HepG2 (cell line): Measurements from ENCODE around the gene ABCG4. TPM values are rescaled to one million over a fixed set of nuclear protein-coding genes. Genes with fewer than 3 reads are reported as not detected.

Experiments
- ATAC-seq: fragments of 200-7000 bp; cut with Tn5 transposase; 3 replicates; pipeline ENCODE4 v1.9.1; 2020; ENCODE audit warnings: mild to moderate bottlenecking, moderate library complexity
- BruUV-seq: library from RNA; stranded (reverse); fragments of 400-500 nt; replicated peaks from 2 replicates; lab custom pipeline; 2021; lab: Mats Ljungman, UMichigan
- CTCF ChIA-PET: fragments of 300-600 bp; formaldehyde crosslinking; extraction: SDS; loops from one replicate; lab custom pipeline; 2021; ENCODE audit warnings: low total read pairs, inconsistent platforms, low intra/inter-chr PET ratio; lab: Yijun Ruan, JAX
- POLR2A ChIA-PET: fragments of 350-600 bp; sonication (Branson Sonifier 250); formaldehyde crosslinking; loops from one replicate; lab custom pipeline; 2020; ENCODE audit warnings: antibody characterized with exemption, inconsistent platforms; lab: Yijun Ruan, JAX
- DNase-seq: peaks from one replicate; pipeline ENCODE4 v3.0.0-alpha.2; 2015; ENCODE audit warnings: low spot score
- FAIRE-seq: peaks from 3 replicates; lab custom pipeline; 2011; peaks lifted over from hg19 to GRCh38; lab: Jason Lieb, UNC
- H2AFZ ChIP-seq: one replicate; pipeline ENCODE4 v1.6.1; 2011; ENCODE audit warnings: low read length, inconsistent platforms
- H3K27ac ChIP-seq: fragments of 300-600 bp; 3 replicates; pipeline ENCODE4 v1.8.0; 2011; ENCODE audit warnings: mixed run types, mild to moderate bottlenecking, mixed read lengths, low read length, inconsistent platforms; ENCODE audit not compliant: insufficient read depth; ENCODE audit errors: extremely low read length
- H3K27me3 ChIP-seq, 2 experiments: fragments of 200-600 bp in 1 of 2; 2 replicates in 1 of 2; 3 replicates in 1 of 2; pipeline versions ENCODE4 v1.6.0 to v1.8.0; 2011; ENCODE audit warnings: low read length in 2 of 2, mild to moderate bottlenecking in 2 of 2, moderate library complexity in 2 of 2, inconsistent platforms in 1 of 2; ENCODE audit not compliant: insufficient read depth in 2 of 2, control insufficient read depth in 1 of 2
- H3K36me3 ChIP-seq, 2 experiments: fragments of 200-600 bp in 1 of 2; replicated peaks in 1 of 2; 2 replicates in 1 of 2; 3 replicates in 1 of 2; pipeline versions ENCODE4 v1.5.1 to v1.8.0; 2011; ENCODE audit warnings: low read length in 2 of 2, inconsistent platforms in 1 of 2; ENCODE audit not compliant: insufficient read depth in 2 of 2, control insufficient read depth in 1 of 2
- H3K4me1 ChIP-seq: 2 replicates; pipeline ENCODE4 v1.5.1; 2012; ENCODE audit warnings: low read length, inconsistent platforms; ENCODE audit not compliant: insufficient read depth
- H3K4me2 ChIP-seq: 2 replicates; pipeline ENCODE4 v1.6.0; 2011; ENCODE audit warnings: low read depth, low read length, inconsistent platforms
- H3K4me3 ChIP-seq, 3 experiments: fragments of 200-600 bp in 1 of 3; sonication (generic), shearing (Covaris generic) in 1 of 3; replicated peaks in 1 of 3; 2 replicates each; pipeline ENCODE4 v1.5.1; 2011 to 2016; ENCODE audit warnings: low read length in 3 of 3, inconsistent platforms in 2 of 3, low read depth in 2 of 3, mild to moderate bottlenecking in 2 of 3, control low read depth in 1 of 3, mixed read lengths in 1 of 3; ENCODE audit not compliant: insufficient read depth in 1 of 3
- H3K79me2 ChIP-seq: one replicate; pipeline ENCODE4 v1.6.1; 2011; ENCODE audit warnings: low read length, inconsistent platforms; ENCODE audit not compliant: insufficient read depth
- H3K9ac ChIP-seq: 2 replicates; pipeline ENCODE4 v1.6.0; 2011; ENCODE audit warnings: mild to moderate bottlenecking, low read depth, low read length, inconsistent platforms; ENCODE audit not compliant: insufficient read depth
- H3K9me3 ChIP-seq: 2 replicates; pipeline ENCODE4 v1.5.1; 2012; ENCODE audit warnings: mild to moderate bottlenecking, low read length
- H4K20me1 ChIP-seq: 2 replicates; pipeline ENCODE4 v1.6.0; 2011; ENCODE audit warnings: inconsistent platforms, mild to moderate bottlenecking, low read length, moderate library complexity; ENCODE audit not compliant: insufficient read depth
- BRF2 ChIP-seq: sonication (generic); formaldehyde crosslinking; IDR thresholded peaks from 2 replicates; pipeline ENCODE4 v1.8.1; 2022; ENCODE audit warnings: mild to moderate bottlenecking, missing genetic modification reagents
- CBX5 ChIP-seq: sonication (generic); formaldehyde crosslinking; IDR thresholded peaks from 2 replicates; pipeline ENCODE4 v1.4.0; 2020; ENCODE audit warnings: missing genetic modification reagents, borderline replicate concordance
- CTCF ChIP-seq: sonication (generic); formaldehyde crosslinking; IDR thresholded peaks from 2 replicates; pipeline ENCODE4 v1.5.0; 2020; ENCODE audit warnings: mild to moderate bottlenecking, missing genetic modification reagents, moderate library complexity
- HNRNPL ChIP-seq: fragments of 200-400 bp; formaldehyde crosslinking; IDR thresholded peaks from 2 replicates; pipeline ENCODE4 v1.6.1; 2017; ENCODE audit warnings: mild to moderate bottlenecking, low read depth, low read length
- PATZ1 ChIP-seq: sonication (generic); formaldehyde crosslinking; IDR thresholded peaks from 2 replicates; pipeline ENCODE4 v1.4.0; 2020; ENCODE audit warnings: missing genetic modification reagents
- SMC3 ChIP-seq: IDR thresholded peaks from 2 replicates; pipeline ENCODE4 v1.6.1; 2011; ENCODE audit warnings: low read length, improper control_type of control experiment
- SP5 ChIP-seq: IDR thresholded peaks from 2 replicates; pipeline ENCODE4 v1.6.1; 2016; ENCODE audit warnings: low read depth, borderline replicate concordance
- ZNF75D ChIP-seq: sonication (generic); formaldehyde crosslinking; IDR thresholded peaks from 2 replicates; pipeline ENCODE4 v1.8.1; 2023; ENCODE audit warnings: missing genetic modification reagents, mild to moderate bottlenecking, borderline replicate concordance
- WGBS: methylation state at CpG from one replicate; pipeline ENCODE4 v1.1.6; 2017; ENCODE audit warnings: low lambda C conversion rate; 5-methylcytosine and 5-hydroxymethylcytosine counted together
- in situ Hi-C: cut with HindIII; loops from 2 replicates; pipeline ENCODE4 v1.10.0; 2017; ENCODE audit warnings: low pct_unique_long_range_greater_than_20kb; ENCODE audit not compliant: extremely low pct_ligation_motif_present
- intact Hi-C: fragments of 100-400 bp; cut with micrococcal nuclease; formaldehyde crosslinking; loops from one replicate; pipeline ENCODE4 v1.10.0; 2022; ENCODE audit not compliant: unreplicated experiment
- polyA plus RNA-seq, 8 experiments: library from polyadenylated mRNA; depleted of rRNA in 3 of 8; stranded (reverse) in 7 of 8; unstranded in 1 of 8; fragments of >200 nt; fragmentation: Illumina TruSeq in 4 of 8; extraction: Trizol in 4 of 8; gene quantifications; 2 replicates each; pipeline versions ENCODE4 v1.2.1 to v1.2.3, GENCODE V29; 2011 to 2016; ENCODE audit warnings: low read depth in 4 of 8, missing spikeins in 1 of 8, mixed read lengths in 1 of 8; ENCODE audit not compliant: insufficient read depth in 1 of 8
- total RNA-seq, 5 experiments: library from RNA; depleted of rRNA; stranded (reverse); fragments of >200 nt; fragmentation: Illumina TruSeq; extraction: Trizol; gene quantifications; 2 replicates each; pipeline ENCODE4 v1.2.3, GENCODE V29; 2016; ENCODE audit warnings: low read depth in 1 of 5
- TF ChIP-seq, protein P1 (sequence below): sonication (generic); formaldehyde crosslinking; IDR thresholded peaks from 2 replicates; pipeline ENCODE4 v1.5.1; 2020; ENCODE audit warnings: mild to moderate bottlenecking, missing genetic modification reagents, moderate library complexity
- TF ChIP-seq, protein P2 (sequence below): sonication (generic); formaldehyde crosslinking; IDR thresholded peaks from 2 replicates; pipeline ENCODE4 v1.9.0; 2022; ENCODE audit warnings: missing genetic modification reagents, mild to moderate bottlenecking, borderline replicate concordance

ABCG4 gene
- total and polyA plus RNA-seq, 2 of the 13 experiments (the other 11 are each of a cell fraction or from before 2014, with no cell fraction given), result not detected

- DNase-seq (peak; percentile 57), ATAC-seq (peak; percentile 89), FAIRE-seq (no peak)
- H3K27ac ChIP-seq, result no peak overlapping the region
- intact Hi-C loops, result loop anchor here (2.0 kb wide), 1 partner anchor 53 kb away; no protein-coding TSS in a partner anchor
- H2AFZ ChIP-seq, result no peak overlapping the region
- ChIA-PET CTCF (interaction anchor here (1.1 to 1.8 kb wide), 3 partner anchors 11 to 60 kb away, joined by 3 to 4 read pairs (median 3); a partner anchor contains a TSS), POLR2A (interaction anchor here (1.6 to 2.0 kb wide), 2 partner anchors 34 to 61 kb away, joined by 5 to 6 read pairs; partner anchors contain the start of gene HINFP)
- no peaks in the 10 kb centered on the region for H3K36me3 ChIP-seq
- BruUV-seq, result no TSS peak
- H3K27me3 ChIP-seq, result peaks cover 12 to 69% of the 10 kb centered on the region in 2 experiments
- WGBS, result 6% methylated on average over 8 of the region's 8 CpGs
- no peak overlapping the region for H3K4me2 ChIP-seq
- H3K9me3 ChIP-seq, result no peaks in the 10 kb centered on the region
- H3K4me3 ChIP-seq, result no peak overlapping the region
- H3K9ac ChIP-seq, result no peak overlapping the region
- no peaks in the 10 kb centered on the region for H3K79me2 ChIP-seq
- in situ Hi-C loops, result no loop called here
- H4K20me1 ChIP-seq, result no peaks in the 10 kb centered on the region
- 0 out of 2 replicates have a peak, but pooled peaks cover 4% of the 10 kb centered on the region for H3K4me1 ChIP-seq
- TF ChIP-seq ZNF75D (CRISPR knock-in tag), result no peak
- TF ChIP-seq, protein P1, sequence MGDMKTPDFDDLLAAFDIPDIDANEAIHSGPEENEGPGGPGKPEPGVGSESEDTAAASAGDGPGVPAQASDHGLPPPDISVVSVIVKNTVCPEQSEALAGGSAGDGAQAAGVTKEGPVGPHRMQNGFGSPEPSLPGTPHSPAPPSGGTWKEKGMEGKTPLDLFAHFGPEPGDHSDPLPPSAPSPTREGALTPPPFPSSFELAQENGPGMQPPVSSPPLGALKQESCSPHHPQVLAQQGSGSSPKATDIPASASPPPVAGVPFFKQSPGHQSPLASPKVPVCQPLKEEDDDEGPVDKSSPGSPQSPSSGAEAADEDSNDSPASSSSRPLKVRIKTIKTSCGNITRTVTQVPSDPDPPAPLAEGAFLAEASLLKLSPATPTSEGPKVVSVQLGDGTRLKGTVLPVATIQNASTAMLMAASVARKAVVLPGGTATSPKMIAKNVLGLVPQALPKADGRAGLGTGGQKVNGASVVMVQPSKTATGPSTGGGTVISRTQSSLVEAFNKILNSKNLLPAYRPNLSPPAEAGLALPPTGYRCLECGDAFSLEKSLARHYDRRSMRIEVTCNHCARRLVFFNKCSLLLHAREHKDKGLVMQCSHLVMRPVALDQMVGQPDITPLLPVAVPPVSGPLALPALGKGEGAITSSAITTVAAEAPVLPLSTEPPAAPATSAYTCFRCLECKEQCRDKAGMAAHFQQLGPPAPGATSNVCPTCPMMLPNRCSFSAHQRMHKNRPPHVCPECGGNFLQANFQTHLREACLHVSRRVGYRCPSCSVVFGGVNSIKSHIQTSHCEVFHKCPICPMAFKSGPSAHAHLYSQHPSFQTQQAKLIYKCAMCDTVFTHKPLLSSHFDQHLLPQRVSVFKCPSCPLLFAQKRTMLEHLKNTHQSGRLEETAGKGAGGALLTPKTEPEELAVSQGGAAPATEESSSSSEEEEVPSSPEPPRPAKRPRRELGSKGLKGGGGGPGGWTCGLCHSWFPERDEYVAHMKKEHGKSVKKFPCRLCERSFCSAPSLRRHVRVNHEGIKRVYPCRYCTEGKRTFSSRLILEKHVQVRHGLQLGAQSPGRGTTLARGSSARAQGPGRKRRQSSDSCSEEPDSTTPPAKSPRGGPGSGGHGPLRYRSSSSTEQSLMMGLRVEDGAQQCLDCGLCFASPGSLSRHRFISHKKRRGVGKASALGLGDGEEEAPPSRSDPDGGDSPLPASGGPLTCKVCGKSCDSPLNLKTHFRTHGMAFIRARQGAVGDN, result peak; percentile 25; the same call in 1 of the 2 replicates
- TF ChIP-seq CBX5, result 0 out of 2 replicates have a peak, but pooled peaks have one; percentile 19
- TF ChIP-seq CTCF (CRISPR knock-in tag), result peak; percentile 64
- TF ChIP-seq, protein P2, sequence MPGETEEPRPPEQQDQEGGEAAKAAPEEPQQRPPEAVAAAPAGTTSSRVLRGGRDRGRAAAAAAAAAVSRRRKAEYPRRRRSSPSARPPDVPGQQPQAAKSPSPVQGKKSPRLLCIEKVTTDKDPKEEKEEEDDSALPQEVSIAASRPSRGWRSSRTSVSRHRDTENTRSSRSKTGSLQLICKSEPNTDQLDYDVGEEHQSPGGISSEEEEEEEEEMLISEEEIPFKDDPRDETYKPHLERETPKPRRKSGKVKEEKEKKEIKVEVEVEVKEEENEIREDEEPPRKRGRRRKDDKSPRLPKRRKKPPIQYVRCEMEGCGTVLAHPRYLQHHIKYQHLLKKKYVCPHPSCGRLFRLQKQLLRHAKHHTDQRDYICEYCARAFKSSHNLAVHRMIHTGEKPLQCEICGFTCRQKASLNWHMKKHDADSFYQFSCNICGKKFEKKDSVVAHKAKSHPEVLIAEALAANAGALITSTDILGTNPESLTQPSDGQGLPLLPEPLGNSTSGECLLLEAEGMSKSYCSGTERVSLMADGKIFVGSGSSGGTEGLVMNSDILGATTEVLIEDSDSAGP (CRISPR knock-in tag), result peak; percentile 16; the same call in 1 of the 2 replicates
- no peak for TF ChIP-seq BRF2 (CRISPR knock-in tag)
- peak; percentile 20; the same call in 1 of the 2 replicates for TF ChIP-seq SMC3
- TF ChIP-seq HNRNPL, result 0 out of 2 replicates have a peak, but pooled peaks have one; percentile 57
- TF ChIP-seq SP5 (CRISPR knock-in tag), result peak; percentile 76; the same call in 1 of the 2 replicates
- TF ChIP-seq PATZ1 (CRISPR knock-in tag), result peak; percentile 30; the same call in 1 of the 2 replicates
Measured at GRCh38 chr11:119155733-119156492, 7.1 kb downstream of the ABCG4 start.
